Endodermal cell (in vitro differentiated cells): ENCODE data around the gene PADI6. TPM values are rescaled to one million over a fixed set of nuclear protein-coding genes. Genes with fewer than 3 reads are reported as not detected.

Experiments used
- DNase-seq: peaks from one replicate; pipeline ENCODE4 v3.0.0-alpha.2; 2017
- H3K27ac ChIP-seq: 2 replicates; pipeline ENCODE4 v1.5.1; 2013; ENCODE audit warnings: mild to moderate bottlenecking, low read depth, low read length, moderate library complexity
- H3K27me3 ChIP-seq: 2 replicates; pipeline ENCODE4 v1.6.1; 2013; ENCODE audit warnings: mild to moderate bottlenecking, low read length, moderate library complexity; ENCODE audit not compliant: insufficient read depth, control insufficient read depth, poor library complexity, severe bottlenecking
- H3K36me3 ChIP-seq: 2 replicates; pipeline ENCODE4 v1.7.0; 2013; ENCODE audit warnings: mild to moderate bottlenecking, low read length, moderate library complexity; ENCODE audit not compliant: control insufficient read depth, insufficient read depth
- H3K4me1 ChIP-seq: one replicate; pipeline ENCODE4 v1.7.0; 2013; ENCODE audit warnings: low read length; ENCODE audit not compliant: control insufficient read depth, insufficient read depth
- H3K4me3 ChIP-seq: 2 replicates; pipeline ENCODE4 v1.5.1; 2013; ENCODE audit warnings: mild to moderate bottlenecking, low read length, moderate library complexity
- H3K9ac ChIP-seq: 2 replicates; pipeline ENCODE4 v1.6.1; 2013; ENCODE audit warnings: mild to moderate bottlenecking, low read length, moderate library complexity; ENCODE audit not compliant: poor library complexity, severe bottlenecking; ENCODE audit errors: extremely low read depth
- H3K9me3 ChIP-seq: 2 replicates; pipeline ENCODE4 v1.6.1; 2013; ENCODE audit warnings: mild to moderate bottlenecking, low read length, moderate library complexity; ENCODE audit not compliant: control insufficient read depth
- H3K27ac Mint-ChIP-seq: 2 replicates; pipeline ENCODE4 v1.8.0; 2020; ENCODE audit warnings: mixed read lengths
- H3K27me3 Mint-ChIP-seq: 2 replicates; pipeline ENCODE4 v1.8.0; 2021; ENCODE audit warnings: mild to moderate bottlenecking, mixed read lengths; ENCODE audit not compliant: insufficient read depth
- H3K36me3 Mint-ChIP-seq: 2 replicates; pipeline ENCODE4 v1.8.0; 2020; ENCODE audit warnings: low read depth, mixed read lengths
- H3K4me1 Mint-ChIP-seq: 2 replicates; pipeline ENCODE4 v1.8.0; 2020; ENCODE audit warnings: mixed read lengths
- H3K4me3 Mint-ChIP-seq: 2 replicates; pipeline ENCODE4 v1.8.0; 2020; ENCODE audit warnings: mild to moderate bottlenecking, moderate library complexity, mixed read lengths
- H3K9me3 Mint-ChIP-seq: 2 replicates; pipeline ENCODE4 v1.8.0; 2020; ENCODE audit warnings: mild to moderate bottlenecking, mixed read lengths
- WGBS, 2 experiments: methylation state at CpG; one replicate each; pipeline versions ENCODE4 v1.1.5 to v1.1.7; 2013; ENCODE audit warnings: missing lambda C conversion rate in 2 of 2, mixed read lengths in 1 of 2; ENCODE audit not compliant: insufficient coverage in 1 of 2, insufficient read length in 1 of 2; 5-methylcytosine and 5-hydroxymethylcytosine counted together
- total RNA-seq, 2 donors: library from RNA; stranded (reverse); fragmentation: NEBNext Ultra II Directional in 1 of 2; extraction: Animal tissue kit (Norgen Biotek cat#: 25700) in 1 of 2; gene quantifications; 2 replicates in 1 of 2; 3 replicates in 1 of 2; pipeline ENCODE4 v1.2.1, GENCODE V29; 2021
- TF ChIP-seq, protein P1 (sequence below): fragments of 200-600 bp; sonication (generic); conservative IDR thresholded peaks from 2 replicates; pipeline ENCODE4 v1.5.0; 2021; ENCODE audit warnings: antibody characterized with exemption, mild to moderate bottlenecking

PADI6 gene
- total RNA-seq, 2 donors from 2014 or later, result not detected

- peak; percentile 73 for DNase-seq
- H3K36me3 ChIP-seq, result no peaks in the 10 kb centered on the region
- H3K9me3 ChIP-seq, result no peaks in the 10 kb centered on the region
- Mint-ChIP-seq H3K4me1 (no peaks in the 10 kb centered on the region), H3K4me3 (no peak overlapping the region), H3K27me3 (no peaks in the 10 kb centered on the region), H3K36me3 (no peaks in the 10 kb centered on the region), H3K9me3 (no peaks in the 10 kb centered on the region), H3K27ac (no peak overlapping the region)
- H3K27ac ChIP-seq, result no peak overlapping the region
- H3K9ac ChIP-seq, result no peak overlapping the region
- H3K4me3 ChIP-seq, result no peak overlapping the region
- no peaks in the 10 kb centered on the region for H3K4me1 ChIP-seq
- no peaks in the 10 kb centered on the region for H3K27me3 ChIP-seq
- TF ChIP-seq, protein P1, sequence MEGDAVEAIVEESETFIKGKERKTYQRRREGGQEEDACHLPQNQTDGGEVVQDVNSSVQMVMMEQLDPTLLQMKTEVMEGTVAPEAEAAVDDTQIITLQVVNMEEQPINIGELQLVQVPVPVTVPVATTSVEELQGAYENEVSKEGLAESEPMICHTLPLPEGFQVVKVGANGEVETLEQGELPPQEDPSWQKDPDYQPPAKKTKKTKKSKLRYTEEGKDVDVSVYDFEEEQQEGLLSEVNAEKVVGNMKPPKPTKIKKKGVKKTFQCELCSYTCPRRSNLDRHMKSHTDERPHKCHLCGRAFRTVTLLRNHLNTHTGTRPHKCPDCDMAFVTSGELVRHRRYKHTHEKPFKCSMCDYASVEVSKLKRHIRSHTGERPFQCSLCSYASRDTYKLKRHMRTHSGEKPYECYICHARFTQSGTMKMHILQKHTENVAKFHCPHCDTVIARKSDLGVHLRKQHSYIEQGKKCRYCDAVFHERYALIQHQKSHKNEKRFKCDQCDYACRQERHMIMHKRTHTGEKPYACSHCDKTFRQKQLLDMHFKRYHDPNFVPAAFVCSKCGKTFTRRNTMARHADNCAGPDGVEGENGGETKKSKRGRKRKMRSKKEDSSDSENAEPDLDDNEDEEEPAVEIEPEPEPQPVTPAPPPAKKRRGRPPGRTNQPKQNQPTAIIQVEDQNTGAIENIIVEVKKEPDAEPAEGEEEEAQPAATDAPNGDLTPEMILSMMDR, result peak; percentile 36
- WGBS, 2 experiments, result 67 to 72% methylated on average over 3 to 10 of the region's 11 CpGs
These were observed 13.0 kb upstream of the PADI6 start for GRCh38 chr1:17359031-17359430.

DNA sequence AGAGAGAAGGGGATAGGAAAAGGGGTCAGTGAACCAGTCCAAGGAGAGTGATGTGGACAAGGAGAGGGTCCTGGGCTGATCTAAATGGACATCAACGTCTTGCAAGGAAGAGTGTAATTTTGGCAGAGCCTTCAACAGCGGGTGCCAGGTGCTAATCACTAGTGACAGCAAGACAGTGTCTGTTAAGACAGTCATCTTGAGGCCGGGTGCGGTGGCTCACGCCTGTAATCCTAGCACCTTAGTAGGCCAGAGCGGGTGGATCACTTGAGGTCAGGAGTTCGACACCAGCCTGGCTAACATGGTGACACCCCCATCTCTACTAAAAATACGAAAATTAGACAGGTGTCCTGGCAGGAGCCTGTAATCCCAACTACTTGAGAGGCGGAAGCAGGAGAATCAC lies 12.2 kb upstream of the PADI6 start:
- no peaks in the 10 kb centered on the region for H3K27me3 Mint-ChIP-seq

GRCh38 chr1:17360272-17360956 lies 11.6 kb upstream of the PADI6 start:
- H3K27ac Mint-ChIP-seq, result no peak overlapping the region
- no peaks in the 10 kb centered on the region for H3K4me1 Mint-ChIP-seq
- Histone ChIP-seq H3K27ac (no peak overlapping the region), H3K9ac (no peak overlapping the region), H3K4me1 (no peaks in the 10 kb centered on the region), H3K9me3 (peaks cover 6% of the 10 kb centered on the region), H3K27me3 (no peaks in the 10 kb centered on the region), H3K4me3 (no peak overlapping the region), H3K36me3 (no peaks in the 10 kb centered on the region)
- 84 to 95% methylated on average over 4 to 10 of the region's 11 CpGs for WGBS, 2 experiments
- TF ChIP-seq, protein P1, result no peak
- H3K9me3 Mint-ChIP-seq, result peaks cover 2% of the 10 kb centered on the region
- no peaks in the 10 kb centered on the region for H3K27me3 Mint-ChIP-seq
- no peaks in the 10 kb centered on the region for H3K36me3 Mint-ChIP-seq
- no peak overlapping the region for H3K4me3 Mint-ChIP-seq
- DNase-seq, result no peak

More for the DNA sequence above, 12.2 kb upstream of the PADI6 start:
- H3K36me3 Mint-ChIP-seq, result no peaks in the 10 kb centered on the region
- TF ChIP-seq, protein P1, result no peak
- H3K4me3 ChIP-seq, result no peak overlapping the region
- DNase-seq, result no peak
- no peak overlapping the region for H3K4me3 Mint-ChIP-seq
- 91 to 93% methylated on average over 7 to 9 of the region's 9 CpGs for WGBS, 2 experiments
- H3K9ac ChIP-seq, result no peak overlapping the region
- H3K27ac Mint-ChIP-seq, result no peak overlapping the region
- H3K36me3 ChIP-seq, result no peaks in the 10 kb centered on the region
- H3K9me3 ChIP-seq, result peaks cover 6% of the 10 kb centered on the region
- H3K4me1 ChIP-seq, result no peaks in the 10 kb centered on the region
- peaks cover 2% of the 10 kb centered on the region for H3K9me3 Mint-ChIP-seq
- H3K27ac ChIP-seq, result no peak overlapping the region
- no peaks in the 10 kb centered on the region for H3K27me3 ChIP-seq
- H3K4me1 Mint-ChIP-seq, result no peaks in the 10 kb centered on the region
